ENCODE results near the gene SNAPC1. TPM values are rescaled to one million over a fixed set of nuclear protein-coding genes. Genes with fewer than 3 reads are reported as not detected.

The SNAPC1 gene
- total RNA-seq, 3 donors from 2014 or later, result 4.6 to 9.1 (median 7.2) TPM

DNA sequence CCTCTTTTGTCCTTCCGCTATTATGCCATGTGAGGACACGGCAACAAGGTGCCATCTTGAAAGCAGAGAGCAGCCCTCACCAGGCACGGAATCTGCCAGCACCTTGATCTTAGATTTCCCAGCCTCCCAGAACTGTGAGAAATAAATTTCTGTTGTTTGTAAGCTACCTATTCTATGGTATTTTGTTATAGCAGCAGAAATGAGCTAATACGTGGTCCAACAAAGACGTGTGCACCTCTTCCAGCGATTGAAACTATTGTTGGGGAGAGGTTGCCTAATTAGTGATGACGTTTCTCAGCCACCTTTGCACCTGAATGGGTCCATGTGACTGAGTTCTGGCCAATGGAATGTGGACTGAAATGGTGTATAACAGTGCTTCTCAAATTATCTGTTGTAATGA is 2.3 kb upstream of the SNAPC1 start:
- intact Hi-C loops (cut with DNase I; ENCODE audit: low total_unique reads), result no loop called here
- TF ChIP-seq POLR2A (IDR thresholded peaks at IDR 0.05), result no peak
- no peak for TF ChIP-seq POLR2AphosphoS5 (IDR thresholded peaks at IDR 0.05)
- TF ChIP-seq, protein P1, sequence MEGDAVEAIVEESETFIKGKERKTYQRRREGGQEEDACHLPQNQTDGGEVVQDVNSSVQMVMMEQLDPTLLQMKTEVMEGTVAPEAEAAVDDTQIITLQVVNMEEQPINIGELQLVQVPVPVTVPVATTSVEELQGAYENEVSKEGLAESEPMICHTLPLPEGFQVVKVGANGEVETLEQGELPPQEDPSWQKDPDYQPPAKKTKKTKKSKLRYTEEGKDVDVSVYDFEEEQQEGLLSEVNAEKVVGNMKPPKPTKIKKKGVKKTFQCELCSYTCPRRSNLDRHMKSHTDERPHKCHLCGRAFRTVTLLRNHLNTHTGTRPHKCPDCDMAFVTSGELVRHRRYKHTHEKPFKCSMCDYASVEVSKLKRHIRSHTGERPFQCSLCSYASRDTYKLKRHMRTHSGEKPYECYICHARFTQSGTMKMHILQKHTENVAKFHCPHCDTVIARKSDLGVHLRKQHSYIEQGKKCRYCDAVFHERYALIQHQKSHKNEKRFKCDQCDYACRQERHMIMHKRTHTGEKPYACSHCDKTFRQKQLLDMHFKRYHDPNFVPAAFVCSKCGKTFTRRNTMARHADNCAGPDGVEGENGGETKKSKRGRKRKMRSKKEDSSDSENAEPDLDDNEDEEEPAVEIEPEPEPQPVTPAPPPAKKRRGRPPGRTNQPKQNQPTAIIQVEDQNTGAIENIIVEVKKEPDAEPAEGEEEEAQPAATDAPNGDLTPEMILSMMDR (IDR thresholded peaks at IDR 0.05), result no peak
- Histone ChIP-seq H3K4me3 (no peak overlapping the region), H3K27ac (no peak overlapping the region), H3K36me3 (no peaks in the 10 kb centered on the region), H3K9me3 (no peaks in the 10 kb centered on the region), H3K4me1 (peaks cover 0 to 6% of the 10 kb centered on the region in 2 donors), H3K27me3 (no peaks in the 10 kb centered on the region)
- DNase-seq (ENCODE audit: low spot score in 2 of 2), result no peak

DNA sequence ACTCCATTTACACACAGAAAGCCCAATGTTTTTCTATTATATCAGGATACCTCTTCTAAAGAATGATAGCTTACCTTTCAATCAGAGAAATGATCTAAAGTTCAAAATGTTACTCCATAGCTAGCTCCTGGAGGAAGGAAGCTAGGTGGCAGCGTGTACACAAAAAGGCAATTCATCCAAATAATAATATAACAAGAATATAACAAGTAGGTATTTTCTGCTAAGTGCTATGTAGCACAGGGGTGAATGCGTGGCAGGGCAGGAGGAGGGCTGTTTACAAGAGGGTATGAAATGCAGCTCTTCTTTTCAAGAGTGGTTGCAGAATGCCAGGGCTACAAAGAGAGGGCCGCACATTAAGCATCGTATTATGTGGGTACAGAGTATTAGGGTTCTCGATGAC is 663 bp upstream of the SNAPC1 start:
- peak overlapping the region; percentile 57 to 73 (median 70) for H3K4me3 ChIP-seq
- intact Hi-C loops (cut with DNase I; ENCODE audit: low total_unique reads), result no loop called here
- peak overlapping the region; percentile 81 to 89 for H3K27ac ChIP-seq
- H3K9me3 ChIP-seq, result no peaks in the 10 kb centered on the region
- TF ChIP-seq, protein P1 (IDR thresholded peaks at IDR 0.05), result no peak
- no peak for TF ChIP-seq POLR2A (IDR thresholded peaks at IDR 0.05)
- TF ChIP-seq POLR2AphosphoS5 (IDR thresholded peaks at IDR 0.05), result no peak
- H3K4me1 ChIP-seq, result peaks cover 0 to 6% of the 10 kb centered on the region in 2 donors
- no peak for DNase-seq (ENCODE audit: low spot score in 2 of 2)
- no peaks in the 10 kb centered on the region for H3K27me3 ChIP-seq
- no peaks in the 10 kb centered on the region for H3K36me3 ChIP-seq

DNA sequence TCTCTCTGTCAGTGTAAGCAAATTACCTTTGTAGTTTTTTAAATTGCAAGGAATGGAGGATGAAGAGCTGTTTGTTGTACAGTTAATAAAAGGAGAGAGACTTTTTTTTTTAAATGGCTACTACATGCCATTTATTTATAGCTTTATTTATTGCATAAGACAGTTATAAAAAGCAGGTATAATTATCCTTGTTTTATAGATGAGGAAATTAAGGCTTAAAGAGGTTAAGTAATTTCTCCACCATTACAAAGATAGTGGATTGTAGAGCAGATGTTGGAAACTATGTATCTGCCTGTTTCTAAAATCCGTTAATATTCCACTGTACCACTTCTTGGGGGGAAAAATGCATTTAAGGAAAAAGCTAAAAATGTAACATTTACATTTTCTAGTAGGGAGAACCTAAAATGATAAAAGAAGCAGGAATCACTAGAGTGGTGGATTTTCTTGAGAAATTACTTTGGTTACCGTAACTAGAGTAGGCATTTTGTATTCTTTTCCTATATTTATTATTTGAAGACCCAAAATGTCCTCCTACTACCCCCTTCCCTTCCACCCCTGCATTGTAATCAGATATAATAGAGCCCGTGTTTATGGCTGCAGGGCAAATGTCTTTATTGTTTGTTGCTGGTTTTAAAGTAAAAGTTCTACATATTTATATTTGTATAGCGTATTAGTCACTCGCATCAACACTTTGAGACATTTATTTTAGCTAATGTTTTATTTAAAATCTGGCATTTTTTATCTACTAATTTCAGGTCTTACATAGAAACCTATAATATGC is 2.3 kb downstream of the SNAPC1 start:
- H3K4me1 ChIP-seq, result peaks cover 0 to 6% of the 10 kb centered on the region in 2 donors
- intact Hi-C loops (cut with DNase I; ENCODE audit: low total_unique reads), result no loop called here
- H3K36me3 ChIP-seq, result no peaks in the 10 kb centered on the region
- DNase-seq (ENCODE audit: low spot score in 2 of 2), result no peak
- TF ChIP-seq, protein P1 (IDR thresholded peaks at IDR 0.05), result no peak
- TF ChIP-seq POLR2AphosphoS5 (IDR thresholded peaks at IDR 0.05), result no peak
- TF ChIP-seq POLR2A (IDR thresholded peaks at IDR 0.05), result no peak
- no peaks in the 10 kb centered on the region for H3K9me3 ChIP-seq
- H3K27me3 ChIP-seq, result no peaks in the 10 kb centered on the region
- H3K27ac ChIP-seq, result no peak overlapping the region
- no peak overlapping the region for H3K4me3 ChIP-seq

DNA sequence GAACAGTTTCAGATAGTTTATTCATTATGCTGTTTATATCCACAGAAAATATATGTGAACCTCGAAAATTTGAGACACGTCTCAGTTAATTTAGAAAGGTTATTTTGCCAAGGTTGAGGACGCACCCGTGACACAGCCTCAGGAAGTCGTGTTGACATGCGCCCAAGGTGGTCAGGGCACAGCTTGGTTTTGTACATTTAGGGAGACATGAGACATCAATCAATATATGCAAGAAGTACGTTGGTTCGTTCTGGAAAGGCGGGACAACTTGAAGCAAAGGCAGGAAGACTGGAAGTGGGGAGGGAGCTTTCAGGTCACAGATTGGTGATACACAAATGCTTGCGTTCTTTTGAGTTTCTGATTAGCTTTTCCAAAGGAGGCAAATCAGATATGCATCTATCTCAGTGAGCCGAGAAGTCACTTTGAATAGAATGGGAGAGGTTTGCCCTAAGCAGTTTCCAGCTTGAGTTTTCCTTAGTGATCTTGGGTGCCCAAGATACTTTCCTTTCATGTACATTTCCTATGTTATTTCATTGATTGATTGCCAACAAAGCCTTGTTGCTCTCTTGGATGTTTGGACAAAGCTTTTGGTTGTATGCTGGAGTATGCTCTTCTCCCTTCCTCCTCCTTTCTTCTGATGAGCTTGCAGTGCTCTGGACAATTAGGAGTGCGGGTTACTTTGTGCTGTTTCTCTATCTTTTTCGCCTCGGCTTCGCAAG is 3.2 kb downstream of the SNAPC1 start:
- TF ChIP-seq, protein P1 (IDR thresholded peaks at IDR 0.05), result no peak
- no peak for TF ChIP-seq POLR2A (IDR thresholded peaks at IDR 0.05)
- TF ChIP-seq POLR2AphosphoS5 (IDR thresholded peaks at IDR 0.05), result no peak
- Histone ChIP-seq H3K9me3 (no peaks in the 10 kb centered on the region), H3K4me1 (peaks cover 0 to 6% of the 10 kb centered on the region in 2 donors), H3K27me3 (no peaks in the 10 kb centered on the region), H3K4me3 (no peak overlapping the region), H3K36me3 (no peaks in the 10 kb centered on the region), H3K27ac (no peak overlapping the region)
- intact Hi-C loops (cut with DNase I; ENCODE audit: low total_unique reads), result no loop called here
- no peak for DNase-seq (ENCODE audit: low spot score in 2 of 2)

DNA sequence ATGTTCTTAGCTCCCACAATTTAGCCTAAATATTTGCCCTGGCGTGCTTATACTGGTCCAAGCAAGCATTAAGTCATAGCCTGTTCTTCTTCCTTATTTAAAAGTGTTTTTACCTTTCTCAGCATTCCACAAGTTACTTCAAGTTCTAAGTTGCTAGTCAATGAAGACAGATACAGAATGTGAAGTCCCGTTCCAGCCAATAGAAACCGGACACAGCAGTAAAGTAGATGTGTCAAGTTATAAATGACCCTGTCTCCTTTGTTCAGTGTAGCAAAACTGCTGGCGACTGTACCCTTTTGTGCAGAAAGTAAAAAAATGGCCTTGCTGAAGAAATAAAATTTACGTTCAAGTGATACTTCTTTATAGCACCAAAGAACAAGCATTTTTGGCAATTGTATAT is 3.9 kb downstream of the SNAPC1 start:
- no peak overlapping the region for H3K27ac ChIP-seq
- intact Hi-C loops (cut with DNase I; ENCODE audit: low total_unique reads), result no loop called here

More for the DNA sequence above, 3.9 kb downstream of the SNAPC1 start:
- H3K36me3 ChIP-seq, result no peaks in the 10 kb centered on the region
- H3K27me3 ChIP-seq, result no peaks in the 10 kb centered on the region
- H3K4me1 ChIP-seq, result peaks cover 0 to 6% of the 10 kb centered on the region in 2 donors
- no peak overlapping the region for H3K4me3 ChIP-seq
- DNase-seq (ENCODE audit: low spot score in 2 of 2), result no peak
- no peaks in the 10 kb centered on the region for H3K9me3 ChIP-seq
- TF ChIP-seq, protein P1 (IDR thresholded peaks at IDR 0.05), result no peak
- TF ChIP-seq POLR2AphosphoS5 (IDR thresholded peaks at IDR 0.05) (no peak), POLR2A (IDR thresholded peaks at IDR 0.05) (no peak)

All from breast epithelium (tissue), 4 donors.